GM18499 (cell line): Measurements from ENCODE around the gene NR5A2.

Experiments used
- ATAC-seq: cut with Tn5 transposase; IDR thresholded peaks from one replicate; pipeline ENCODE4 v1.9.1; 2021; ENCODE audit warnings: moderate number of reproducible peaks; ENCODE audit not compliant: insufficient read depth, unreplicated experiment

NR5A2 gene

GRCh38 chr1:200027264-200027823 is at the start of gene NR5A2:
TSS of gene NR5A2 (plus strand) at chr1:200027710. CDS start at chr1:200027848, 138 bp downstream.
- ATAC-seq, result no peak

- no peak for ATAC-seq
Measured at GRCh38 chr1:199978408-199978940, 49.0 kb upstream of the NR5A2 start.

GRCh38 chr1:199979071-199979470 is 48.4 kb upstream of the NR5A2 start:
- ATAC-seq, result no peak

GRCh38 chr1:199981584-199981983 is 45.9 kb upstream of the NR5A2 start:
- ATAC-seq, result no peak

GRCh38 chr1:199982606-199983005 is 44.9 kb upstream of the NR5A2 start:
- no peak for ATAC-seq

- no peak for ATAC-seq
Measured at GRCh38 chr1:199983531-199983930, 44.0 kb upstream of the NR5A2 start.

GRCh38 chr1:199995096-199995685 is 32.3 kb upstream of the NR5A2 start:
- ATAC-seq, result no peak

- no peak for ATAC-seq
Measured at GRCh38 chr1:200005165-200005564, 22.3 kb upstream of the NR5A2 start.

GRCh38 chr1:200006711-200007110 is 20.8 kb upstream of the NR5A2 start:
- ATAC-seq, result no peak

- no peak for ATAC-seq
Measured at GRCh38 chr1:200015811-200016210, 11.7 kb upstream of the NR5A2 start.

- ATAC-seq, result no peak
Measured at GRCh38 chr1:200021577-200022238, 5.8 kb upstream of the NR5A2 start.

GRCh38 chr1:200022239-200022804 is 5.2 kb upstream of the NR5A2 start:
- ATAC-seq, result no peak

GRCh38 chr1:200028586-200029034 is 1.1 kb downstream of the NR5A2 start:
- ATAC-seq, result no peak

- no peak for ATAC-seq
Measured at GRCh38 chr1:200029035-200029821, 1.7 kb downstream of the NR5A2 start.

- ATAC-seq, result no peak
Measured at GRCh38 chr1:200029822-200030152, 2.3 kb downstream of the NR5A2 start.

- no peak for ATAC-seq
Measured at GRCh38 chr1:200030791-200031190, 3.3 kb downstream of the NR5A2 start.

GRCh38 chr1:200033511-200034261 is 6.2 kb downstream of the NR5A2 start:
- no peak for ATAC-seq

- no peak for ATAC-seq
Measured at GRCh38 chr1:200034262-200034557, 6.7 kb downstream of the NR5A2 start.

- ATAC-seq, result no peak
Measured at GRCh38 chr1:200034761-200035396, 7.4 kb downstream of the NR5A2 start.
